ENCODE measurements around the gene CWC27. TPM values are rescaled to one million over a fixed set of nuclear protein-coding genes. Genes with fewer than 3 reads are reported as not detected.

The CWC27 gene
- total RNA-seq, 1 experiment from 2014 or later: 12.6 TPM

DNA sequence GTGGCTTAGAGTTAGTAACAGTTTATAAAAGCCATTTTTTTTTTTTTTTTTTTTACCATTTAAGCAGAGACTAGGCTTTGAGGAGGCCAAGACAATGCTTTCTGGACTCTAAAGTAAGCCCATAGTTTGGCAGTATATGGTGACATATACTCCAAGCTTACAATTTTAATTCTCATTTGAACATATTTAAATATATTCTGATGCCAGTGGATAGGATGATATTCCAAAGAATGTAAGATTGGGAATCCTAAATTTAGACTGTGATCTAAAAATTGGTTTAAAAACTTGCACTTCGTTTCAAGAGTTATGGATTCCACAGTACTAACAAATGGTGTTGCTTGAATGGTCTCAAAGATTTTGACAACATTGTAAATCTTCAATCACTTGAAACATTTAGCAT, 112.1 kb downstream of the CWC27 start:
- TF ChIP-seq EZH2phosphoT487 (IDR thresholded peaks at IDR 0.05; ENCODE audit: borderline replicate concordance, low read length): no peak
- H3K27me3 ChIP-seq (ENCODE audit: low read length): no peaks in the 10 kb centered on the region
- no peaks in the 10 kb centered on the region for H3F3A ChIP-seq (ENCODE audit: low read length, unreplicated experiment)
- H3K4me2 ChIP-seq (ENCODE audit: low read length): no peak overlapping the region
- intact Hi-C loops (cut with micrococcal nuclease): no loop called here
- no peaks in the 10 kb centered on the region for H3K9me3 ChIP-seq (ENCODE audit: low read length)
- H3K9ac ChIP-seq (ENCODE audit: low read length): no peak overlapping the region
- no peak for ATAC-seq
- H2AFZ ChIP-seq (ENCODE audit: low read length): no peak overlapping the region
- no peak overlapping the region for H3K27ac ChIP-seq (ENCODE audit: low read length)
- H3K4me3 ChIP-seq (ENCODE audit: low read length): no peak overlapping the region
- POLR2A ChIA-PET (ENCODE audit: unreplicated experiment): no interaction called here
- no peaks in the 10 kb centered on the region for H3K36me3 ChIP-seq (ENCODE audit: low read depth, low read length)
- CTCF ChIA-PET: no interaction called here
- no peaks in the 10 kb centered on the region for H3K9me2 ChIP-seq (replicated peaks; ENCODE audit: low read length)
- BruUV-seq (replicated peaks): no TSS peak
- H3K79me2 ChIP-seq (ENCODE audit: low read length): no peaks in the 10 kb centered on the region
- no peak for DNase-seq
- H3K4me1 ChIP-seq (ENCODE audit: insufficient read depth, low read length): no peaks in the 10 kb centered on the region
- no peaks in the 10 kb centered on the region for H4K20me1 ChIP-seq (ENCODE audit: low read length)

DNA sequence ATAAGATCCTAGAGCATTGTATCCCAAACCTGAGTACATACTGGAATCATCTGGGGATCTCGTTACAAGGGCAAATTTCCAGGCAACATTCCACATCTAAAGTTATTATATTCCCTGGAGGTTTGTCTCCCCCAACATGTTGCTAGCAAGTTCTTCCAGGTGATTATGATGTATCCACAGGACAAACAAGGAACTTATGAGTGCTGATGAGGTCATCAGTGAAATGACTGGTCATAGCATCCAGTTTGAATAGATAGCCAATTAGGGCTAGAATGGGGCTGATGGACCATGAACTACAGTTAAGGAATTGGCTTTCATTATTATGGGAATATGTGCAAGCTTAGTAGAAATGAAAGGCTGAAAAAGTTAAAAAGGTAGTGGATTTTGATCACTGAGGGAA, 115.2 kb downstream of the CWC27 start:
- POLR2A ChIA-PET (ENCODE audit: unreplicated experiment): no interaction called here
- peak; percentile 20 for DNase-seq
- intact Hi-C loops (cut with micrococcal nuclease): no loop called here

DNA sequence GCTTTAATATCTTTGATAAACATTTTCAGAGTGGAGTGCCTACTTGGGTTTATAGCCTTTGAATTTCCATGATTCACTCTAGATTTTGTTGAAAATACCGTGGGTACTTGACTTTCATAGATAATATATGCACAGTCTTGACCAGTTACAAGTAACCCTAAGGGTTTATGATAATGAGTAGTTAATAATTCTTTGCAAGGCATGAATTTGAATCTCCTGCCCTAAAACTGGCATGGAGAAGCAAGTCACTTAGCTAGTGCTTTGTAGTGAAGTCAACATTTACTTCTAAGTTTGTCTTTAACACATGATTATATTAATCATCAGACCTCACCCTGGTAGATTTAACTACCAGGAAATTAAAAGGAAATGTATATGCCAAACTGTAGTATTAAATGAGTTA, 115.8 kb downstream of the CWC27 start:
- ATAC-seq (no peak), DNase-seq (no peak)
- Histone ChIP-seq H3K27me3 (ENCODE audit: low read length) (no peaks in the 10 kb centered on the region), H3K79me2 (ENCODE audit: low read length) (no peaks in the 10 kb centered on the region), H3K4me2 (ENCODE audit: low read length) (no peak overlapping the region), H2AFZ (ENCODE audit: low read length) (no peak overlapping the region), H3K4me1 (ENCODE audit: insufficient read depth, low read length) (no peaks in the 10 kb centered on the region), H3K9me3 (ENCODE audit: low read length) (no peaks in the 10 kb centered on the region), H3K4me3 (ENCODE audit: low read length) (no peak overlapping the region), H3K9me2 (replicated peaks; ENCODE audit: low read length) (no peaks in the 10 kb centered on the region), H3F3A (ENCODE audit: low read length, unreplicated experiment) (no peaks in the 10 kb centered on the region), H4K20me1 (ENCODE audit: low read length) (no peaks in the 10 kb centered on the region), H3K9ac (ENCODE audit: low read length) (no peak overlapping the region), H3K36me3 (ENCODE audit: low read depth, low read length) (no peaks in the 10 kb centered on the region), H3K27ac (ENCODE audit: low read length) (no peak overlapping the region)
- ChIA-PET CTCF (no interaction called here), POLR2A (ENCODE audit: unreplicated experiment) (no interaction called here)
- TF ChIP-seq EZH2phosphoT487 (IDR thresholded peaks at IDR 0.05; ENCODE audit: borderline replicate concordance, low read length) (no peak), EZH2 (IDR thresholded peaks at IDR 0.05; ENCODE audit: low read length, unreplicated experiment) (no peak)
- intact Hi-C loops (cut with micrococcal nuclease): no loop called here
- no TSS peak for BruUV-seq (replicated peaks)

More for the DNA sequence above, 115.2 kb downstream of the CWC27 start:
- Histone ChIP-seq H3K9me3 (ENCODE audit: low read length) (no peaks in the 10 kb centered on the region), H4K20me1 (ENCODE audit: low read length) (no peaks in the 10 kb centered on the region), H3F3A (ENCODE audit: low read length, unreplicated experiment) (no peaks in the 10 kb centered on the region), H3K4me1 (ENCODE audit: insufficient read depth, low read length) (no peaks in the 10 kb centered on the region), H3K9ac (ENCODE audit: low read length) (no peak overlapping the region), H3K79me2 (ENCODE audit: low read length) (no peaks in the 10 kb centered on the region), H3K9me2 (replicated peaks; ENCODE audit: low read length) (no peaks in the 10 kb centered on the region), H3K27ac (ENCODE audit: low read length) (no peak overlapping the region), H2AFZ (ENCODE audit: low read length) (no peak overlapping the region), H3K4me2 (ENCODE audit: low read length) (no peak overlapping the region), H3K36me3 (ENCODE audit: low read depth, low read length) (no peaks in the 10 kb centered on the region), H3K4me3 (ENCODE audit: low read length) (no peak overlapping the region), H3K27me3 (ENCODE audit: low read length) (no peaks in the 10 kb centered on the region)
- BruUV-seq (replicated peaks): no TSS peak
- CTCF ChIA-PET: no interaction called here
- no peak for TF ChIP-seq EZH2phosphoT487 (IDR thresholded peaks at IDR 0.05; ENCODE audit: borderline replicate concordance, low read length)
- TF ChIP-seq, protein P1, sequence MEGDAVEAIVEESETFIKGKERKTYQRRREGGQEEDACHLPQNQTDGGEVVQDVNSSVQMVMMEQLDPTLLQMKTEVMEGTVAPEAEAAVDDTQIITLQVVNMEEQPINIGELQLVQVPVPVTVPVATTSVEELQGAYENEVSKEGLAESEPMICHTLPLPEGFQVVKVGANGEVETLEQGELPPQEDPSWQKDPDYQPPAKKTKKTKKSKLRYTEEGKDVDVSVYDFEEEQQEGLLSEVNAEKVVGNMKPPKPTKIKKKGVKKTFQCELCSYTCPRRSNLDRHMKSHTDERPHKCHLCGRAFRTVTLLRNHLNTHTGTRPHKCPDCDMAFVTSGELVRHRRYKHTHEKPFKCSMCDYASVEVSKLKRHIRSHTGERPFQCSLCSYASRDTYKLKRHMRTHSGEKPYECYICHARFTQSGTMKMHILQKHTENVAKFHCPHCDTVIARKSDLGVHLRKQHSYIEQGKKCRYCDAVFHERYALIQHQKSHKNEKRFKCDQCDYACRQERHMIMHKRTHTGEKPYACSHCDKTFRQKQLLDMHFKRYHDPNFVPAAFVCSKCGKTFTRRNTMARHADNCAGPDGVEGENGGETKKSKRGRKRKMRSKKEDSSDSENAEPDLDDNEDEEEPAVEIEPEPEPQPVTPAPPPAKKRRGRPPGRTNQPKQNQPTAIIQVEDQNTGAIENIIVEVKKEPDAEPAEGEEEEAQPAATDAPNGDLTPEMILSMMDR (conservative IDR thresholded peaks at IDR 0.05; ENCODE audit: low read depth, low read length): no peak
- no peak for TF ChIP-seq EZH2 (IDR thresholded peaks at IDR 0.05; ENCODE audit: low read length, unreplicated experiment)
- ATAC-seq: no peak

DNA sequence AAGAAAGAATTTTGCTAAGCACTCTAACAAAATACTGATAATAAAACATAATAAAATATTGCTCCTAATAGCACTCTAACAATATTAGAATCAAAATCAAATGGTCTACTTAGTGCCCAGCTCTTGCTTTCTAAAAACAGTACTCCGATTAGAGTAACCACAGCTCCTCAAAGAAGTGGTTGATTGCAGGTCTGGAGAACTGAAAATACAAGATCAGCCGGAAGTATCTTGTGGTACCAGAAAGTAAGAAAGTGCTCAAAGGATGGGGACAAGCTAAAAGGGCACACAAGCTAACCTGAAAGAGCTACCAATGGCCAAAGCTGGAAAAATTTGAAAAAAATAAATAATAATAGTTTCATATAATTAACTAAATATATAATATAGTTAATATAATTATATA, 119.2 kb downstream of the CWC27 start:
- H3K4me3 ChIP-seq (ENCODE audit: low read length): no peak overlapping the region
- ChIA-PET POLR2A (ENCODE audit: unreplicated experiment) (no interaction called here), CTCF (no interaction called here)
- no TSS peak for BruUV-seq (replicated peaks)
- no peaks in the 10 kb centered on the region for H3K79me2 ChIP-seq (ENCODE audit: low read length)
- H3K36me3 ChIP-seq (ENCODE audit: low read depth, low read length): no peaks in the 10 kb centered on the region
- H2AFZ ChIP-seq (ENCODE audit: low read length): no peak overlapping the region
- H3K4me1 ChIP-seq (ENCODE audit: insufficient read depth, low read length): no peaks in the 10 kb centered on the region
- no peaks in the 10 kb centered on the region for H3F3A ChIP-seq (ENCODE audit: low read length, unreplicated experiment)
- TF ChIP-seq, protein P1 (conservative IDR thresholded peaks at IDR 0.05; ENCODE audit: low read depth, low read length): no peak
- TF ChIP-seq EZH2 (IDR thresholded peaks at IDR 0.05; ENCODE audit: low read length, unreplicated experiment) (no peak), EZH2phosphoT487 (IDR thresholded peaks at IDR 0.05; ENCODE audit: borderline replicate concordance, low read length) (no peak)
- no peak overlapping the region for H3K4me2 ChIP-seq (ENCODE audit: low read length)
- H4K20me1 ChIP-seq (ENCODE audit: low read length): no peaks in the 10 kb centered on the region
- H3K9ac ChIP-seq (ENCODE audit: low read length): no peak overlapping the region
- no peaks in the 10 kb centered on the region for H3K27me3 ChIP-seq (ENCODE audit: low read length)
- no peaks in the 10 kb centered on the region for H3K9me2 ChIP-seq (replicated peaks; ENCODE audit: low read length)
- ATAC-seq: no peak
- no peak overlapping the region for H3K27ac ChIP-seq (ENCODE audit: low read length)
- intact Hi-C loops (cut with micrococcal nuclease): no loop called here
- no peak for DNase-seq
- H3K9me3 ChIP-seq (ENCODE audit: low read length): no peaks in the 10 kb centered on the region

Measured in PC-3 (cell line).